ENCODE data around the gene BCORL1.
A peak's percentile ranks its signal among the peaks of the same experiment; 100 is the strongest.

BCORL1 gene

GRCh38 chrX:130055899-130056298 is 73.5 kb downstream of the BCORL1 start:
- H3K4me1 ChIP-seq (ENCODE audit: control insufficient read depth, insufficient read depth, low read length) = no peaks in the 10 kb centered on the region
- H3K36me3 ChIP-seq (ENCODE audit: control insufficient read depth, insufficient read depth, low read length) = peaks cover 10% of the 10 kb centered on the region
- no peak overlapping the region for H3K4me3 ChIP-seq (ENCODE audit: low read length)
- H3K9ac ChIP-seq (ENCODE audit: low read length) = no peak overlapping the region
- no peak overlapping the region for H3K27ac ChIP-seq (ENCODE audit: low read depth, low read length)
- no peaks in the 10 kb centered on the region for H3K27me3 ChIP-seq (ENCODE audit: control insufficient read depth, insufficient read depth, low read length)

DNA sequence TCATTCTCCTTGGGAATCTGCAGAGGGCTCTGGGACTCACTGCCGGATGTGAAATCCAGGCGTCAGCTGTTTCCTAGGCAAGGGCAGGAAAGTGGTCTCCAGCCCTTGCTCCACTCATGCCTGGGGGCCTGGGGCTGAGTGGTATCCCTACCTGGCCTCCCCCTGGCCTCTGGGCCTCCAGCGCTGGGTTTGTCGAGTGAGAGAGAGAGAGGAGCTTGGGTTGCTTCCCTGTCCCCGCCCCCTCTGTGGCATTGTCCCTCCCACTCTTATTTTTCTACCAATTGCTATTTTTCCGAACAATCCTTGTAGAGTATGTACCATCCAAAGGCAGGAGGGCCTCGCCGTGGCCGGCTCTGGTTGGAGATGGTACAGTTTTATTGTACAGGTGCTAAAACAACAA is 74.8 kb downstream of the BCORL1 start:
- H3K27ac ChIP-seq (ENCODE audit: low read depth, low read length) = no peak overlapping the region
- no peaks in the 10 kb centered on the region for H3K4me1 ChIP-seq (ENCODE audit: control insufficient read depth, insufficient read depth, low read length)
- H3K27me3 ChIP-seq (ENCODE audit: control insufficient read depth, insufficient read depth, low read length) = no peaks in the 10 kb centered on the region
- no peak overlapping the region for H3K4me3 ChIP-seq (ENCODE audit: low read length)
- H3K36me3 ChIP-seq (ENCODE audit: control insufficient read depth, insufficient read depth, low read length) = peaks cover 4% of the 10 kb centered on the region
- H3K9ac ChIP-seq (ENCODE audit: low read length) = no peak overlapping the region

DNA sequence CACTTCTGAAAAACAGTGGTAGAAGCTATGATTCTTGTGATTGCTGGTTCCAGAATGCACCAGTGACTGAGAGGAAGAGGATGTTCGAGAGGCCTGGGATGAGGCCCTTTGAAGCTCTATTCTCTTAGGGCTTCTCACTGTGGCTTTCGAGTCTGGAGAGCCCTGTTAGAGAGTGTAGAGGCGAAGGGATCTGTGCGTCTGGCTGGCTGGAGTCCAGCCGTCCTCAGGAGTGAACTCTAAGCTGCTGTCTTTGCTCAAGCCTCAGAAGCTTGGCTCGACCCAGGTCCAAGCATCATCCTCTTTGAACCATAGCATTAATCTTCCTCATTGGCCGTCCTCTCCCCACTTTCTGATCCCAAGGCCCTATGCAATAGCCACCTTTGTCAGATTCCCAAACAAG is 76.2 kb downstream of the BCORL1 start:
- Histone ChIP-seq H3K9ac (ENCODE audit: low read length) (no peak overlapping the region), H3K27ac (ENCODE audit: low read depth, low read length) (no peak overlapping the region), H3K4me3 (ENCODE audit: low read length) (no peak overlapping the region), H3K36me3 (ENCODE audit: control insufficient read depth, insufficient read depth, low read length) (peaks cover under 1% of the 10 kb centered on the region), H3K27me3 (ENCODE audit: control insufficient read depth, insufficient read depth, low read length) (no peaks in the 10 kb centered on the region), H3K4me1 (ENCODE audit: control insufficient read depth, insufficient read depth, low read length) (no peaks in the 10 kb centered on the region)

DNA sequence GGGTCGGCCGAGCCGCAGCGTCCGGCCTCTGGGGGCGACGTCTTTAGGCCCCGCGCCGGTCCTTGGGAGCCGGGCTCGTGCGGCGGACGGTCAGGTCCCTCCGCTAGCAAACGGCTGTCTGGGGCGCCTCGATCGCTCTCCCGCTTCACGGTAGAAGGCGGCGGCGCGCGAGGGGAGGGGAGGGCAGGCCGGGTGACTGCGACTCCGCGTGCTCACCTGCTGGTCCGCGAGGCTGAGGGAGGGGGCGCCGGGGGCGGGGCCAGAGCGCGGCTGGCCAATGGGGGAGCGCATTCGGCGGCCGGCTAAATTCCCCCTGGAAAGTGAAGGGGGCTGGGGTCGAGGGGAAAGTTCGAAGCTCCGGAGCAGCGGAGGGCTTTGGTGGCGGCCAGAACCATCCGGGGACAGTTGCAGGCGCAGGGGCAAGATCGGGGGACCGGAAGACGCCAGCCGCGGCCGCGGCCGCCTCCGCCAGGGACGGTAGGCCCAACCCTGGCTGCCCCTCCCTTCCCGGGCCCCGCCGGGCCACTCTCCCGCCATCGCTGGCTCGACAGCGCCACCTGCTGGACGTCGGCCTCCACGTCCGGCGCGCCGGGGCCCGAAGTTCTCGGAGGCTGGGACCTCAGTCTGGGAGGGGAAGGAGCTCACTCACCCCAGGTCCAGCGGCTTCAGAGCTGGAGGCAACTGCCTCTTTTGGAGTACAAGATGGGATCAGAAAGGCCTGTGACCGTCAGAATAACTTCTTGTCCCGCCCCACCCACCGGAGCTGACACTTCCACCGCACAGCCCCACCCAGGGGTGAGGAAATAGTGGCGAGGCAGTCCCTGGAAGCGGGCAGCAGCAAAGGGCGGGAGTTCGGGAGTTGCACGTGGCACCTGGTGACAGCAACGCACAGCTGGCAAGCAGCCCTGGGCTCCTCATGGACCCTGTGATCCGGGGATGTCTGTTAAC is 78.0 kb downstream of the BCORL1 start:
- no peak overlapping the region for H3K9ac ChIP-seq (ENCODE audit: low read length)

GRCh38 chrX:130066975-130067615 is 84.7 kb downstream of the BCORL1 start:
- Histone ChIP-seq H3K36me3 (ENCODE audit: control insufficient read depth, insufficient read depth, low read length) (no peaks in the 10 kb centered on the region), H3K4me1 (ENCODE audit: control insufficient read depth, insufficient read depth, low read length) (no peaks in the 10 kb centered on the region), H3K27ac (ENCODE audit: low read depth, low read length) (no peak overlapping the region), H3K27me3 (ENCODE audit: control insufficient read depth, insufficient read depth, low read length) (peaks cover 2% of the 10 kb centered on the region), H3K9ac (ENCODE audit: low read length) (no peak overlapping the region), H3K4me3 (ENCODE audit: low read length) (no peak overlapping the region)

More for the DNA sequence above, 78.0 kb downstream of the BCORL1 start:
- H3K27me3 ChIP-seq (ENCODE audit: control insufficient read depth, insufficient read depth, low read length) = no peaks in the 10 kb centered on the region
- peak overlapping the region; percentile 49 for H3K4me3 ChIP-seq (ENCODE audit: low read length)
- peak overlapping the region; percentile 36 for H3K27ac ChIP-seq (ENCODE audit: low read depth, low read length)
- H3K4me1 ChIP-seq (ENCODE audit: control insufficient read depth, insufficient read depth, low read length) = no peaks in the 10 kb centered on the region
- no peaks in the 10 kb centered on the region for H3K36me3 ChIP-seq (ENCODE audit: control insufficient read depth, insufficient read depth, low read length)

DNA sequence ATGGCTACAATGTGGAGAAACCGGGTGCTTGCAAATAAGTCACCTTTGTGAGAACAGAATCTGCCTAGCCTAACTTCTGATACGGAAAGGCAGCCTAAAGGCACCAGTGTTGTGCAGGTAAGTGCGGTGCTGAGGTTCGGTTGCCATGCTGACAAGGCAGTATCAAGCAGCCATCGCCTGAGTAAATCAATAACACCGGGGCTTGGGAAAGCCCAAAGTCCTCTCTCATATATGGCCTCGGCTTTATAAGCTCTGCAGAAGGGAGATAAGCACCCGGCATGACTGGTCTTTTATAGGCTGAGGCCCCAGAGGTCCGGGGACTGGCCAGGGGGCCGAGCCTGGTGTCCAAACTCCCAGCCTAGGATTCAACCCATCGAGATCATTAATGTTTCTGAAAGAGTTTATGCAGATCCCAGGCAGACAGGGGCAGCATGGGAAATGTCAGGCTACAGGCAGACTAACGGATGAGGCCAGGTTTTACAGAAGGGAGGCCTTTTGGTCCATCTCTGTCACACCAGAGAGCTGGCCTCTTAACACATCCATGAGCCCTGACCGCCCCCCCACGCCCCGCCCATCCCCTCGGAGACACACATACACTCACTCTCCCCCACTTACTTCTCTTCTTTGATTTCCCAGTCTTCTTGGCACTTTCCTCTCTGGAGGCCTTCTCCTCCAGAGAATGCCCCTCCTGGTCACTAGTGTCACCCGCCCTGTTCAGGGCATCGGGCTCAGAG is 89.3 kb downstream of the BCORL1 start:
- H3K27ac ChIP-seq (ENCODE audit: low read depth, low read length) = no peak overlapping the region
- no peaks in the 10 kb centered on the region for H3K27me3 ChIP-seq (ENCODE audit: control insufficient read depth, insufficient read depth, low read length)
- H3K4me1 ChIP-seq (ENCODE audit: control insufficient read depth, insufficient read depth, low read length) = no peaks in the 10 kb centered on the region
- no peak overlapping the region for H3K9ac ChIP-seq (ENCODE audit: low read length)
- peaks cover 2% of the 10 kb centered on the region for H3K36me3 ChIP-seq (ENCODE audit: control insufficient read depth, insufficient read depth, low read length)
- H3K4me3 ChIP-seq (ENCODE audit: low read length) = no peak overlapping the region

- H3K9ac ChIP-seq (ENCODE audit: low read length) = no peak overlapping the region
- H3K4me3 ChIP-seq (ENCODE audit: low read length) = no peak overlapping the region
- H3K4me1 ChIP-seq (ENCODE audit: control insufficient read depth, insufficient read depth, low read length) = no peaks in the 10 kb centered on the region
- peaks cover 2% of the 10 kb centered on the region for H3K36me3 ChIP-seq (ENCODE audit: control insufficient read depth, insufficient read depth, low read length)
- no peaks in the 10 kb centered on the region for H3K27me3 ChIP-seq (ENCODE audit: control insufficient read depth, insufficient read depth, low read length)
- H3K27ac ChIP-seq (ENCODE audit: low read depth, low read length) = no peak overlapping the region
Measured at GRCh38 chrX:130072345-130072740, 89.9 kb downstream of the BCORL1 start.

DNA sequence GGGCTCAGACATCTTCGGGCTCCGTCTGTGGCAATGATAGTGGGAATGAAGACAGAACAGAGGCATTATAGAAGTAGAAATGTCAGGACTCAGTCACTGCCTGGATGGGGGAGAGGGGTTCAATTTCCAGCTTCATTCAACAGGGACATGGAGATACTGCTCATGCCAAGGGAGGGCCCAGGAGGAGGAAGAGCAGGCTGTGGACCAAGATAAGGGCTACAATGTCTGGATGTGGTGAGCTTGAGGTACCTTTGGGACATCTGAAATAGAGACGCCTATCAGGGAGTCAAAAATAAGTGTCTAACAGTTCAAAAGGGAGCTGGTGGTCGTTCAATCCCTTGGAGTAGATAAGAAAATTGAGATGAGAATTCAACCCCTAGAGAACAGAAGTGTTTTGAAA is 93.3 kb downstream of the BCORL1 start:
- H3K27ac ChIP-seq (ENCODE audit: low read depth, low read length) = no peak overlapping the region

DNA sequence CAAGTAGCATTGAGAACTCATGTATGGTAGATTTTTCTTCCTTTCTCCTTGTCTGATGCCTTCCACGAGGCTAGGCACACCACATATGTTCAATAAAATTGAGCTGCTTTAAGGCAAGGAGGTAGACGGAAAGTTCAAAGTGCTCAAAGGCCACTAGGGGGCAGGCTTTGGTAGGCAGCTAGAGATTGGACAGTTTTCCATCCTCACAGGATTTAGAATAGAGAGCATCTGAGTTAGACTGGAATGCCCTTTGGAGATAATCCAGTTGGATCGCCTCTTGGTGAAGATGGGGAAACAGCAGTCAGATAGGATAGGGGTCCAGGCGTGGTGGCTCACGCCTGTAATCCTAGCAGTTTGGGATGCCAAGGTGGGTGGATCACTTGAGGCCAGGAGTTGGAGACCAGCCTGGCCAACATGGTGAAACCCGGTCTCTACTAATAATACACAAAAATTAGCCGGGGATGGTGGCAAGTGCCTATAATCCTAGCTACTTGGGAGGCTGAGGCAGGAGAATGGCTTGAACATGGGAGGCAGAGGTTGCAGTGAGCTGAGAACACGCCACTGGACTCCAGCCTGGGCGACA is 97.5 kb downstream of the BCORL1 start:
- no peaks in the 10 kb centered on the region for H3K4me1 ChIP-seq (ENCODE audit: control insufficient read depth, insufficient read depth, low read length)
- H3K27me3 ChIP-seq (ENCODE audit: control insufficient read depth, insufficient read depth, low read length) = no peaks in the 10 kb centered on the region
- H3K36me3 ChIP-seq (ENCODE audit: control insufficient read depth, insufficient read depth, low read length) = peaks cover 2% of the 10 kb centered on the region
- no peak overlapping the region for H3K9ac ChIP-seq (ENCODE audit: low read length)
- H3K4me3 ChIP-seq (ENCODE audit: low read length) = no peak overlapping the region
- H3K27ac ChIP-seq (ENCODE audit: low read depth, low read length) = no peak overlapping the region

More for the DNA sequence above, 93.3 kb downstream of the BCORL1 start:
- Histone ChIP-seq H3K4me1 (ENCODE audit: control insufficient read depth, insufficient read depth, low read length) (no peaks in the 10 kb centered on the region), H3K27me3 (ENCODE audit: control insufficient read depth, insufficient read depth, low read length) (no peaks in the 10 kb centered on the region), H3K4me3 (ENCODE audit: low read length) (no peak overlapping the region), H3K9ac (ENCODE audit: low read length) (no peak overlapping the region), H3K36me3 (ENCODE audit: control insufficient read depth, insufficient read depth, low read length) (peaks cover 2% of the 10 kb centered on the region)

- Histone ChIP-seq H3K27ac (ENCODE audit: low read depth, low read length) (no peak overlapping the region), H3K4me1 (ENCODE audit: control insufficient read depth, insufficient read depth, low read length) (no peaks in the 10 kb centered on the region), H3K36me3 (ENCODE audit: control insufficient read depth, insufficient read depth, low read length) (no peaks in the 10 kb centered on the region), H3K9ac (ENCODE audit: low read length) (no peak overlapping the region), H3K27me3 (ENCODE audit: control insufficient read depth, insufficient read depth, low read length) (no peaks in the 10 kb centered on the region), H3K4me3 (ENCODE audit: low read length) (no peak overlapping the region)
Measured at GRCh38 chrX:130080791-130081367, 98.4 kb downstream of the BCORL1 start.

- H3K4me1 ChIP-seq (ENCODE audit: control insufficient read depth, insufficient read depth, low read length) = no peaks in the 10 kb centered on the region
- no peak overlapping the region for H3K27ac ChIP-seq (ENCODE audit: low read depth, low read length)
- no peak overlapping the region for H3K9ac ChIP-seq (ENCODE audit: low read length)
- no peaks in the 10 kb centered on the region for H3K36me3 ChIP-seq (ENCODE audit: control insufficient read depth, insufficient read depth, low read length)
- H3K4me3 ChIP-seq (ENCODE audit: low read length) = peak overlapping the region; percentile 39
- no peaks in the 10 kb centered on the region for H3K27me3 ChIP-seq (ENCODE audit: control insufficient read depth, insufficient read depth, low read length)
Measured at GRCh38 chrX:130081421-130082045, 99.1 kb downstream of the BCORL1 start.
